ENCODE results near the gene MS4A6A.

Gene MS4A6A, protein sequence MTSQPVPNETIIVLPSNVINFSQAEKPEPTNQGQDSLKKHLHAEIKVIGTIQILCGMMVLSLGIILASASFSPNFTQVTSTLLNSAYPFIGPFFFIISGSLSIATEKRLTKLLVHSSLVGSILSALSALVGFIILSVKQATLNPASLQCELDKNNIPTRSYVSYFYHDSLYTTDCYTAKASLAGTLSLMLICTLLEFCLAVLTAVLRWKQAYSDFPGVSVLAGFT

GRCh38 chr11:60182541-60183330, at the start of gene MS4A6A:
Gene MS4A6A (minus strand): TSS chr11:60183083. CDS start chr11:60181727, 1,356 bp downstream.
- no peak within 1 kb of the TSS for H3K9ac ChIP-seq (ENCODE audit: insufficient read length, low read depth)
- DNase-seq (ENCODE audit: low read depth, low spot score) = no peak
- H3K4me1 ChIP-seq (ENCODE audit: insufficient read depth, insufficient read length) = no peaks in the 10 kb centered on the region

GRCh38 chr11:60230681-60231080, 47.8 kb upstream of the MS4A6A start:
- H3K36me3 ChIP-seq (ENCODE audit: insufficient read depth, insufficient read length, low read length) = no peaks in the 10 kb centered on the region
- H3K4me3 ChIP-seq (ENCODE audit: insufficient read length, low read depth) = no peak overlapping the region
- DNase-seq (ENCODE audit: low read depth, low spot score) = no peak
- H3K4me1 ChIP-seq (ENCODE audit: insufficient read depth, insufficient read length) = no peaks in the 10 kb centered on the region
- H3K27me3 ChIP-seq (ENCODE audit: insufficient read depth, insufficient read length) = no peaks in the 10 kb centered on the region
- TF ChIP-seq YY1 (IDR thresholded peaks at IDR 0.05; ENCODE audit: insufficient read depth, insufficient read length) (no peak), ZNF274 (IDR thresholded peaks at IDR 0.05; ENCODE audit: low read depth, low read length) (no peak), SUZ12 (IDR thresholded peaks at IDR 0.05; ENCODE audit: extremely low read depth, insufficient read depth, insufficient read length) (no peak)
- H3K9me3 ChIP-seq (ENCODE audit: insufficient read depth, low read length) = no peaks in the 10 kb centered on the region
- no peak overlapping the region for H3K9ac ChIP-seq (ENCODE audit: insufficient read length, low read depth)

More at GRCh38 chr11:60182541-60183330, at the start of gene MS4A6A:
- Histone ChIP-seq H3K9me3 (ENCODE audit: insufficient read depth, low read length) (no peaks in the 10 kb centered on the region; the same call in 1 of the 2 replicates), H3K4me3 (ENCODE audit: insufficient read length, low read depth) (no peak within 1 kb of the TSS), H3K36me3 (ENCODE audit: insufficient read depth, insufficient read length, low read length) (no peaks in the 10 kb centered on the region), H3K27me3 (ENCODE audit: insufficient read depth, insufficient read length) (no peaks in the 10 kb centered on the region)
- TF ChIP-seq SUZ12 (IDR thresholded peaks at IDR 0.05; ENCODE audit: extremely low read depth, insufficient read depth, insufficient read length) = no peak
- TF ChIP-seq ZNF274 (IDR thresholded peaks at IDR 0.05; ENCODE audit: low read depth, low read length) = no peak
- no peak for TF ChIP-seq YY1 (IDR thresholded peaks at IDR 0.05; ENCODE audit: insufficient read depth, insufficient read length)

GRCh38 chr11:60222141-60222540, 39.3 kb upstream of the MS4A6A start:
- no peak for TF ChIP-seq ZNF274 (IDR thresholded peaks at IDR 0.05; ENCODE audit: low read depth, low read length)
- no peak for TF ChIP-seq SUZ12 (IDR thresholded peaks at IDR 0.05; ENCODE audit: extremely low read depth, insufficient read depth, insufficient read length)
- no peak for TF ChIP-seq YY1 (IDR thresholded peaks at IDR 0.05; ENCODE audit: insufficient read depth, insufficient read length)
- no peaks in the 10 kb centered on the region for H3K9me3 ChIP-seq (ENCODE audit: insufficient read depth, low read length)
- no peaks in the 10 kb centered on the region for H3K27me3 ChIP-seq (ENCODE audit: insufficient read depth, insufficient read length)
- no peaks in the 10 kb centered on the region for H3K4me1 ChIP-seq (ENCODE audit: insufficient read depth, insufficient read length)
- H3K9ac ChIP-seq (ENCODE audit: insufficient read length, low read depth) = no peak overlapping the region
- no peak overlapping the region for H3K4me3 ChIP-seq (ENCODE audit: insufficient read length, low read depth)
- DNase-seq (ENCODE audit: low read depth, low spot score) = no peak
- H3K36me3 ChIP-seq (ENCODE audit: insufficient read depth, insufficient read length, low read length) = no peaks in the 10 kb centered on the region

DNA sequence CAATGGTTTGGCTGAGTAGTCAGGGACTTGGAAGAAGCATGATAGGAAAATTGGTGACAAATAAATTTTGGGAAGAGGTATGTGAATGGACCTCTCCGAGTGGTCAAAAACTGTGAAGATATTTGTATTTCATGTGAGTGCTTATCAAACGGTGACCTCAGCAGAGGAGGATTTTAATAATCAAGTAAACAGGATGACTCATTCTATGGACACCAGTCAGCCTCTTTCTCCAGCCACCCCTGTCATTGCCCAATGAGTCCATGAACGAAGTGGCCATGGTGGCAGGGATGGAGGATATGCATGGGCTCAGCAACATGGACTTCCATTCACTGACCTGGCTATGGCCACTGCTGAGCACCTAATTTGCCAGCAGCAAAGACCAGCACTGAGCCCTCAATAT, 38.8 kb upstream of the MS4A6A start:
- DNase-seq (ENCODE audit: low read depth, low spot score) = no peak

DNA sequence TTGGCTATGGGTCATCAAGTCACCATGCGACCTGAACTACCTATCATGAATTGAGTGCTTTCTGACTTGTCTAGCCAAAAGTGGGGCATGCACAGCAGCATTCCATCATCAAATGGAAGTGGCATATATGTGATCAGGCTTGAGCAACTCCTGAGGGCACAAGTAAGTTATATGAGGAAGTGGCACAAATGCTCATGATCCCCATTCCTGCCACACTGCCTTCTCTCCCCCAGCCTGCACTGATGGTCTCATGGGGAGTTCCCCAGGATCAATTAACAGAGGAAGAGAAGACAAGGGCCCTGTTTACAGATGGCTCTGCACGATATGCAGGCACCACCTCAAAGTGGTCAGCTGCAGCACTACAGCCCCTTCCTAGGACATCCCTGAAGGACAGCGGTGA, 38.3 kb upstream of the MS4A6A start:
- no peak for DNase-seq (ENCODE audit: low read depth, low spot score)
- Histone ChIP-seq H3K9me3 (ENCODE audit: insufficient read depth, low read length) (no peaks in the 10 kb centered on the region), H3K4me1 (ENCODE audit: insufficient read depth, insufficient read length) (no peaks in the 10 kb centered on the region), H3K27me3 (ENCODE audit: insufficient read depth, insufficient read length) (no peaks in the 10 kb centered on the region), H3K9ac (ENCODE audit: insufficient read length, low read depth) (no peak overlapping the region), H3K4me3 (ENCODE audit: insufficient read length, low read depth) (no peak overlapping the region), H3K36me3 (ENCODE audit: insufficient read depth, insufficient read length, low read length) (no peaks in the 10 kb centered on the region)
- no peak for TF ChIP-seq SUZ12 (IDR thresholded peaks at IDR 0.05; ENCODE audit: extremely low read depth, insufficient read depth, insufficient read length)
- TF ChIP-seq YY1 (IDR thresholded peaks at IDR 0.05; ENCODE audit: insufficient read depth, insufficient read length) = no peak
- no peak for TF ChIP-seq ZNF274 (IDR thresholded peaks at IDR 0.05; ENCODE audit: low read depth, low read length)

More for the DNA sequence above, 38.8 kb upstream of the MS4A6A start:
- Histone ChIP-seq H3K36me3 (ENCODE audit: insufficient read depth, insufficient read length, low read length) (no peaks in the 10 kb centered on the region), H3K4me1 (ENCODE audit: insufficient read depth, insufficient read length) (no peaks in the 10 kb centered on the region), H3K9me3 (ENCODE audit: insufficient read depth, low read length) (no peaks in the 10 kb centered on the region), H3K4me3 (ENCODE audit: insufficient read length, low read depth) (no peak overlapping the region), H3K9ac (ENCODE audit: insufficient read length, low read depth) (no peak overlapping the region), H3K27me3 (ENCODE audit: insufficient read depth, insufficient read length) (no peaks in the 10 kb centered on the region)
- TF ChIP-seq YY1 (IDR thresholded peaks at IDR 0.05; ENCODE audit: insufficient read depth, insufficient read length) (no peak), SUZ12 (IDR thresholded peaks at IDR 0.05; ENCODE audit: extremely low read depth, insufficient read depth, insufficient read length) (no peak), ZNF274 (IDR thresholded peaks at IDR 0.05; ENCODE audit: low read depth, low read length) (no peak)

DNA sequence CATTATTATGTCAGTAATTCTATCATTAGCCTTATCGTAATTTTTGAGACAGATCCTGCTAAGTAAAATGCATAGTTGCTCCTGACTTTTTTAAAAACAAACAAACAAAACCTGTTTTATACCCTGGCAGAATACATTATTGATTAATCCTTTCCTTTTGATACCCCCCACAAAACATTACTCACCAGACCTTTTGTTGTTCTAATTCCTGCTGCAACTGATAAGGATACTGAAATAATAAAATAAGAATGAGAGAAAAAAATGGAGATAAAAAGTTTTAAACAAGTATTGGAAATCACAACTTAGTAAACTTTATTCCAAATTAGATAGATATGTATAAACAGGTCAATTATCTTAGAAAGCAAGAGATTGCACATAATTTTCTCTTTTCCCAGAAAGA, 31.5 kb upstream of the MS4A6A start:
- Histone ChIP-seq H3K4me1 (ENCODE audit: insufficient read depth, insufficient read length) (no peaks in the 10 kb centered on the region), H3K27me3 (ENCODE audit: insufficient read depth, insufficient read length) (no peaks in the 10 kb centered on the region), H3K36me3 (ENCODE audit: insufficient read depth, insufficient read length, low read length) (no peaks in the 10 kb centered on the region), H3K9me3 (ENCODE audit: insufficient read depth, low read length) (no peaks in the 10 kb centered on the region), H3K9ac (ENCODE audit: insufficient read length, low read depth) (no peak overlapping the region), H3K4me3 (ENCODE audit: insufficient read length, low read depth) (no peak overlapping the region)
- no peak for DNase-seq (ENCODE audit: low read depth, low spot score)
- no peak for TF ChIP-seq SUZ12 (IDR thresholded peaks at IDR 0.05; ENCODE audit: extremely low read depth, insufficient read depth, insufficient read length)
- no peak for TF ChIP-seq YY1 (IDR thresholded peaks at IDR 0.05; ENCODE audit: insufficient read depth, insufficient read length)
- no peak for TF ChIP-seq ZNF274 (IDR thresholded peaks at IDR 0.05; ENCODE audit: low read depth, low read length)

GRCh38 chr11:60211206-60211605, 28.3 kb upstream of the MS4A6A start:
- DNase-seq (ENCODE audit: low read depth, low spot score) = no peak
- Histone ChIP-seq H3K9ac (ENCODE audit: insufficient read length, low read depth) (no peak overlapping the region), H3K27me3 (ENCODE audit: insufficient read depth, insufficient read length) (no peaks in the 10 kb centered on the region), H3K36me3 (ENCODE audit: insufficient read depth, insufficient read length, low read length) (no peaks in the 10 kb centered on the region), H3K4me3 (ENCODE audit: insufficient read length, low read depth) (no peak overlapping the region), H3K4me1 (ENCODE audit: insufficient read depth, insufficient read length) (no peaks in the 10 kb centered on the region), H3K9me3 (ENCODE audit: insufficient read depth, low read length) (no peaks in the 10 kb centered on the region)
- TF ChIP-seq YY1 (IDR thresholded peaks at IDR 0.05; ENCODE audit: insufficient read depth, insufficient read length) (no peak), ZNF274 (IDR thresholded peaks at IDR 0.05; ENCODE audit: low read depth, low read length) (no peak), SUZ12 (IDR thresholded peaks at IDR 0.05; ENCODE audit: extremely low read depth, insufficient read depth, insufficient read length) (no peak)
